Loucy (cell line): Measurements from ENCODE around the gene SCAPER.
"Not testable (repeated sequence)": the region's sequence is repeated elsewhere in the genome, so short reads cannot be mapped to it uniquely, and the experiment has no call there.

Source experiments
- H2AFZ ChIP-seq: fragments of 200-600 bp; sonication (generic); 2 replicates; pipeline ENCODE4 v1.6.0; 2016; ENCODE audit warnings: antibody characterized with exemption, mild to moderate bottlenecking, low read length, moderate library complexity
- H3F3A ChIP-seq: fragments of 200-600 bp; 2 replicates; pipeline ENCODE4 v1.6.0; 2016; ENCODE audit warnings: antibody characterized with exemption, low read depth, mild to moderate bottlenecking
- H3K27me3 ChIP-seq: fragments of 200-600 bp; sonication (generic); 2 replicates; pipeline ENCODE4 v1.6.1; 2014; ENCODE audit warnings: low read length, mild to moderate bottlenecking; ENCODE audit not compliant: insufficient read depth, poor library complexity, severe bottlenecking
- H3K36me3 ChIP-seq: fragments of 200-600 bp; sonication (generic); 2 replicates; pipeline ENCODE4 v1.6.1; 2016; ENCODE audit warnings: low read length; ENCODE audit not compliant: insufficient read depth
- H3K4me1 ChIP-seq: fragments of 200-600 bp; sonication (generic); 2 replicates; pipeline ENCODE4 v1.5.1; 2014; ENCODE audit warnings: low read length, mild to moderate bottlenecking; ENCODE audit not compliant: insufficient read depth, poor library complexity, severe bottlenecking
- H3K4me2 ChIP-seq: fragments of 200-600 bp; sonication (generic); 2 replicates; pipeline ENCODE4 v1.6.0; 2014; ENCODE audit warnings: antibody characterized with exemption, low read length, low read depth, mild to moderate bottlenecking; ENCODE audit not compliant: poor library complexity, severe bottlenecking
- H3K4me3 ChIP-seq: fragments of 200-600 bp; sonication (generic); 2 replicates; pipeline ENCODE4 v1.5.1; 2014; ENCODE audit warnings: low read length, mild to moderate bottlenecking, mixed read lengths; ENCODE audit not compliant: poor library complexity, severe bottlenecking
- H3K79me2 ChIP-seq: fragments of 200-600 bp; sonication (generic); 2 replicates; pipeline ENCODE4 v1.6.1; 2014; ENCODE audit warnings: low read length; ENCODE audit not compliant: insufficient read depth
- H3K9ac ChIP-seq: fragments of 200-600 bp; sonication (generic); 2 replicates; pipeline ENCODE4 v1.6.0; 2014; ENCODE audit warnings: mild to moderate bottlenecking, low read depth, low read length, moderate library complexity; ENCODE audit not compliant: poor library complexity, severe bottlenecking
- H3K9me2 ChIP-seq: fragments of 200-600 bp; sonication (generic); replicated peaks from 2 replicates; pipeline ENCODE4 v1.6.1; 2016; ENCODE audit warnings: low read depth, low read length, mixed read lengths
- H3K9me3 ChIP-seq: fragments of 200-600 bp; sonication (generic); 2 replicates; pipeline ENCODE4 v1.6.1; 2014; ENCODE audit warnings: mild to moderate bottlenecking, antibody characterized with exemption, low read length, low read depth; ENCODE audit not compliant: insufficient read depth
- H4K20me1 ChIP-seq: fragments of 200-600 bp; sonication (generic); 2 replicates; pipeline ENCODE4 v1.6.0; 2014; ENCODE audit warnings: antibody characterized with exemption, low read length, mild to moderate bottlenecking; ENCODE audit not compliant: insufficient read depth, poor library complexity, severe bottlenecking
- CTCF ChIP-seq: fragments of 200-600 bp; sonication (generic); conservative IDR thresholded peaks from 2 replicates; pipeline ENCODE4 v1.5.1; 2014; ENCODE audit warnings: mild to moderate bottlenecking, antibody characterized with exemption, low read length
- EZH2phosphoT487 ChIP-seq: fragments of 200-600 bp; IDR thresholded peaks from 2 replicates; pipeline ENCODE4 v1.6.1; 2018; ENCODE audit warnings: antibody characterized with exemption, mild to moderate bottlenecking, moderate library complexity, borderline replicate concordance

SCAPER gene

GRCh38 chr15:76303909-76304308, 601.2 kb downstream of the SCAPER start:
- Histone ChIP-seq H2AFZ (no peak overlapping the region), H3F3A (peaks cover 7% of the 10 kb centered on the region; the same call in 1 of the 2 replicates), H3K36me3 (no peaks in the 10 kb centered on the region), H3K9me3 (no peaks in the 10 kb centered on the region), H3K9me2 (no peaks in the 10 kb centered on the region), H4K20me1 (peaks cover 68% of the 10 kb centered on the region), H3K27me3 (no peaks in the 10 kb centered on the region), H3K9ac (no peak overlapping the region), H3K79me2 (peaks cover 100% of the 10 kb centered on the region), H3K4me2 (peak overlapping the region; percentile 78), H3K4me3 (no peak overlapping the region), H3K4me1 (peaks cover 83% of the 10 kb centered on the region)
- no peak for TF ChIP-seq EZH2phosphoT487
- no peak for TF ChIP-seq CTCF

DNA sequence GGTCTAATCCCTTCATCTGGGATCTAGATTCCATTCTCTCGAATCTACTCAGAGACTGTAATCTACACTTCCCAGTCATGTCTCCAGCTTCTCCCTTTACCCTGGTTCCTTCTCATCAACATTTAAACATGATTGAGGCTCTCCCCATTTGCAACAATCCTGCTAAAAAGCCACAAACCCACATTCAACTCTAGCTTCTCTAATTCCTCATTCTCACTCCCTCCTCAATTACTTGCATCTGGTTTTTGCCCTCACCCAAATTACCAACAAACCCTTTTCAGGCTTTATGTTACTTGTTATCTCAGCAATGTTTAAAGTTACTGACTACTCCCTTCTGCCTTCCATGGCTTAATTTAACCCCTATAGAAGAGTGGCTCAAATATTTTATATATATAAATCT, 605.4 kb downstream of the SCAPER start:
- Histone ChIP-seq H3K9me3 (no peaks in the 10 kb centered on the region), H2AFZ (no peak overlapping the region), H4K20me1 (peaks cover 66% of the 10 kb centered on the region), H3K4me1 (peaks cover 53% of the 10 kb centered on the region), H3F3A (peaks cover 5% of the 10 kb centered on the region; the same call in 1 of the 2 replicates), H3K79me2 (peaks cover 96% of the 10 kb centered on the region), H3K4me3 (no peak overlapping the region), H3K36me3 (peaks cover 3% of the 10 kb centered on the region; the same call in 1 of the 2 replicates), H3K9me2 (no peaks in the 10 kb centered on the region), H3K9ac (no peak overlapping the region), H3K4me2 (peak overlapping the region; percentile 27), H3K27me3 (no peaks in the 10 kb centered on the region)
- TF ChIP-seq CTCF (no peak), EZH2phosphoT487 (no peak)

DNA sequence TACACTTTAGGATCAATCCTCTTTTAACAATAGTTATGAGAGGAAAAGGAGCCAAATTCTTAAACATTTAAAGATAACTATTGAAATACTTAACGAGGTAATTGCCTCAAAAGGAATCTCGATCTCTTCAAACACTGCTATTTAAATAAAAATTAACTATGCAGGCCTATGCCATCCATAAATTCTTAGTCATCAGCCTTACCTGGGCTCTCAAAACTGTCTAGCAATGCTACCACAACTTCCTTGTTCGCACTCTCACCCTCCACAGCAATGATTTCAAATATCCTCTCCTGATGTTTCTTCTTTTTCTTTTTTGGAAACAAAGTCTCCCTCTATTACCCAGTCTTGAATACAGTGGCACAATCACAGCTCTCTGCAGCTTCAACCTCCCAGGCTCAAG, 606.2 kb downstream of the SCAPER start:
- Histone ChIP-seq H3K36me3 (peaks cover 3% of the 10 kb centered on the region; the same call in 1 of the 2 replicates), H3K27me3 (no peaks in the 10 kb centered on the region), H3K4me1 (peaks cover 53% of the 10 kb centered on the region), H3F3A (peaks cover 5% of the 10 kb centered on the region; the same call in 1 of the 2 replicates), H3K79me2 (peaks cover 96% of the 10 kb centered on the region), H3K4me2 (peak overlapping the region; percentile 27), H4K20me1 (peaks cover 68% of the 10 kb centered on the region), H2AFZ (no peak overlapping the region), H3K4me3 (no peak overlapping the region), H3K9me2 (no peaks in the 10 kb centered on the region), H3K9me3 (no peaks in the 10 kb centered on the region), H3K9ac (no peak overlapping the region)
- TF ChIP-seq EZH2phosphoT487 (no peak), CTCF (no peak)

DNA sequence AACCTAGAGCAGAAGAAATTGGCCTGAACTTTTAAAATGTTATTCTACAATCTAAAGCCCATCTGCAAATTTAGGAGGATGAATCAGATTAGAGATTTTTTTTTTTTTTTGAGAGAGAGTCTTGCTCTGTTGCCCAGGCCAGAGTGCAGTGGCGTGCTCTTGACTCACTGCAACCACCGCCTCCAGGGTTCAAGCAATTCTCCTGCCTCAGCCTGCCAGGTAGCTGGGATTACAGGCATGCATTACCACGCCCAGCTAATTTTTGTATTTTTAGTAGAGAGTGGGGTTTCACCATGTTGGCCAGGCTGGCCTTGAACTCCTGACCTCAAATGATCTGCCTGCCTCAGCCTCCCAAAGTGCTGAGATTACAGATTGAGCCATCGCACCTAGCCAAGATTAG, 607.2 kb downstream of the SCAPER start:
- Histone ChIP-seq H3K79me2 (peaks cover 96% of the 10 kb centered on the region), H3K4me1 (peaks cover 46% of the 10 kb centered on the region), H4K20me1 (peaks cover 69% of the 10 kb centered on the region)
- H2AFZ ChIP-seq, H3K36me3 ChIP-seq, H3K9me2 ChIP-seq, H3K27me3 ChIP-seq, H3F3A ChIP-seq, H3K4me3 ChIP-seq, H3K9me3 ChIP-seq, H3K4me2 ChIP-seq, H3K9ac ChIP-seq: not testable (repeated sequence)
